ENCODE measurements around the gene FOXC1. TPM values are rescaled to one million over a fixed set of nuclear protein-coding genes. Genes with fewer than 3 reads are reported as not detected.

FOXC1 gene
- total and polyA plus RNA-seq, 2 of the 13 experiments (the other 11 are each of a cell fraction or from before 2014, with no cell fraction given): 0.44 to 0.55 TPM

DNA sequence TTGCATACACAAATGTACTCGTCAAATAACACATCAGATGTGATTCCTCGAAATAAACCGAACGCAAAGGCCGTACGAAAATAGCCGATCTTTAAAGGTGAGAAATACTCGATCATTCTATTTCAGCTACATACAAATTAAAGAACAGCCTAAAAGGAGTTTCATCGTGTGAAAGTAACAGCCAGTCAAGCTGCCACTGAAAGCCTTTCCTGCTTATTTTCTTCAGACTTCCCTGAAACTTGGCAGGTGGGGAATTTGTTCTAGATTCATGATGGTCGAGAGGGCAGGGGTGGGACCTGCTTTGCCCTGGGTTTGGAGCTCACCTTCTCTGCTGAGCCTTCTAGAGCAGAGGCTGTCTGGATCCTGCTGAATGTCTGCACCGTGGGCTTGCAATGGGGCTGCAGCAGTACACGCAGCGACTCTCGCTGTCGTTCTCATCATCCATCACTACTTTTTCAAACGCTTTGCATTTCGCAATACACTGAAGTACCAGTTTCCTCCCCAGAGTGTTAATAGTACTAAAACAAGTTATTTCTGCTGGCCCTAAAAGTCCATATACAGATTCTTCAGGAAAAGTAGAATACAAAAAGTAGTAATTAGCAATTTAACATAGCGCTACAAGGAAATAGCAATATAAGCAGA lies 16.2 kb downstream of the FOXC1 start:
- peaks cover 4 to 36% of the 10 kb centered on the region in 2 experiments for H3K36me3 ChIP-seq (replicated peaks in 1 of 2; ENCODE audit: control insufficient read depth in 1 of 2, insufficient read depth in 2 of 2, low read length in 2 of 2)
- H4K20me1 ChIP-seq (ENCODE audit: insufficient read depth, low read length): no peaks in the 10 kb centered on the region; the same call in 1 of the 2 replicates
- H3K79me2 ChIP-seq (ENCODE audit: insufficient read depth, low read length): no peaks in the 10 kb centered on the region
- POLR2A ChIA-PET: no interaction called here
- intact Hi-C loops (cut with micrococcal nuclease; ENCODE audit: unreplicated experiment): no loop called here
- DNase-seq (ENCODE audit: low spot score) (no peak), ATAC-seq (no peak), FAIRE-seq (no peak)
- in situ Hi-C loops (cut with HindIII; ENCODE audit: extremely low pct_ligation_motif_present, low pct_unique_long_range_greater_than_20kb): no loop called here
- peak; percentile 89 for TF ChIP-seq CEBPB (IDR thresholded peaks at IDR 0.05; ENCODE audit: borderline replicate concordance, low read depth, low read length)
- TF ChIP-seq SATB2 (CRISPR knock-in tag; IDR thresholded peaks at IDR 0.05): no peak
- TF ChIP-seq MAFK (conservative IDR thresholded peaks at IDR 0.05 in 1 of 2, IDR thresholded peaks at IDR 0.05 in 1 of 2; ENCODE audit: low read length in 2 of 2): peak in 1 of 2 experiments; percentile 31; a peak in 1 of 4 replicates
- H3K9me3 ChIP-seq (ENCODE audit: low read length): no peaks in the 10 kb centered on the region
- BruUV-seq (replicated peaks): no TSS peak
- CTCF ChIA-PET (ENCODE audit: low intra/inter-chr PET ratio, low total read pairs): no interaction called here
- H3K9ac ChIP-seq (ENCODE audit: insufficient read depth, low read depth, low read length): no peak overlapping the region
- H3K27ac ChIP-seq (ENCODE audit: extremely low read length, insufficient read depth, low read length): no peak overlapping the region
- no peaks in the 10 kb centered on the region for H3K4me1 ChIP-seq (ENCODE audit: insufficient read depth, low read length)
- H3K4me3 ChIP-seq (replicated peaks in 1 of 3; ENCODE audit: insufficient read depth in 1 of 3, low read depth in 2 of 3, low read length in 3 of 3): no peak overlapping the region
- no peaks in the 10 kb centered on the region for H3K27me3 ChIP-seq (ENCODE audit: control insufficient read depth in 1 of 2, insufficient read depth in 2 of 2, low read length in 2 of 2)
- no peak overlapping the region for H3K4me2 ChIP-seq (ENCODE audit: low read depth, low read length)
- WGBS (ENCODE audit: low lambda C conversion rate): 95% methylated on average over 18 of the region's 18 CpGs
- no peak overlapping the region for H2AFZ ChIP-seq (ENCODE audit: low read length)

DNA sequence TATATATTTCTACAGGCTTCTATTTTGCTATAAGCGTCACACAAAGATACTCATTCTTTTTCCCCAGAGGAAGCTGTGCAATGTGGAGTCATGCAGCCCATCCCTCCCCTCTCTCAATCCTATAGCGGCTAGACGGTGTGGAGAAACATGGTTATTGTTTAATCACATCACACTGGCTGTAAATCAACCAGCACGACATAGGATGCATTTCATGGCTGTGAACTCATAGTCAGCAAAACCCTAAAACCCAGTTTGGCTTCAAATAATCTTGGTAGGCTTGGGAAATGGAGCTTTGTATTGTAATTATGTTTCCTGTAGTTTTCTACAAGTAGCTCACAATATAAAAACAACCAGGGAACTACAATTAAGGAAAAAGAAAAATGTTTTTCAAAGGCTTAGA lies 16.8 kb downstream of the FOXC1 start:
- WGBS (ENCODE audit: low lambda C conversion rate): 88% methylated on average over 4 of the region's 4 CpGs
- ATAC-seq: no peak
- TF ChIP-seq FIP1L1 (IDR thresholded peaks at IDR 0.05; ENCODE audit: borderline replicate concordance, insufficient read depth, low read depth, low read length): no peak
- no peak for TF ChIP-seq NFKB2 (CRISPR knock-in tag; IDR thresholded peaks at IDR 0.05; ENCODE audit: borderline replicate concordance)
- TF ChIP-seq, protein P1, sequence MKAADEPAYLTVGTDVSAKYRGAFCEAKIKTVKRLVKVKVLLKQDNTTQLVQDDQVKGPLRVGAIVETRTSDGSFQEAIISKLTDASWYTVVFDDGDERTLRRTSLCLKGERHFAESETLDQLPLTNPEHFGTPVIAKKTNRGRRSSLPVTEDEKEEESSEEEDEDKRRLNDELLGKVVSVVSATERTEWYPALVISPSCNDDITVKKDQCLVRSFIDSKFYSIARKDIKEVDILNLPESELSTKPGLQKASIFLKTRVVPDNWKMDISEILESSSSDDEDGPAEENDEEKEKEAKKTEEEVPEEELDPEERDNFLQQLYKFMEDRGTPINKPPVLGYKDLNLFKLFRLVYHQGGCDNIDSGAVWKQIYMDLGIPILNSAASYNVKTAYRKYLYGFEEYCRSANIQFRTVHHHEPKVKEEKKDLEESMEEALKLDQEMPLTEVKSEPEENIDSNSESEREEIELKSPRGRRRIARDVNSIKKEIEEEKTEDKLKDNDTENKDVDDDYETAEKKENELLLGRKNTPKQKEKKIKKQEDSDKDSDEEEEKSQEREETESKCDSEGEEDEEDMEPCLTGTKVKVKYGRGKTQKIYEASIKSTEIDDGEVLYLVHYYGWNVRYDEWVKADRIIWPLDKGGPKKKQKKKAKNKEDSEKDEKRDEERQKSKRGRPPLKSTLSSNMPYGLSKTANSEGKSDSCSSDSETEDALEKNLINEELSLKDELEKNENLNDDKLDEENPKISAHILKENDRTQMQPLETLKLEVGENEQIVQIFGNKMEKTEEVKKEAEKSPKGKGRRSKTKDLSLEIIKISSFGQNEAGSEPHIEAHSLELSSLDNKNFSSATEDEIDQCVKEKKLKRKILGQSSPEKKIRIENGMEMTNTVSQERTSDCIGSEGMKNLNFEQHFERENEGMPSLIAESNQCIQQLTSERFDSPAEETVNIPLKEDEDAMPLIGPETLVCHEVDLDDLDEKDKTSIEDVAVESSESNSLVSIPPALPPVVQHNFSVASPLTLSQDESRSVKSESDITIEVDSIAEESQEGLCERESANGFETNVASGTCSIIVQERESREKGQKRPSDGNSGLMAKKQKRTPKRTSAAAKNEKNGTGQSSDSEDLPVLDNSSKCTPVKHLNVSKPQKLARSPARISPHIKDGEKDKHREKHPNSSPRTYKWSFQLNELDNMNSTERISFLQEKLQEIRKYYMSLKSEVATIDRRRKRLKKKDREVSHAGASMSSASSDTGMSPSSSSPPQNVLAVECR (CRISPR knock-in tag; IDR thresholded peaks at IDR 0.05; ENCODE audit: borderline replicate concordance): no peak
- TF ChIP-seq MEF2D (CRISPR knock-in tag; IDR thresholded peaks at IDR 0.05): no peak
- TF ChIP-seq, protein P2, sequence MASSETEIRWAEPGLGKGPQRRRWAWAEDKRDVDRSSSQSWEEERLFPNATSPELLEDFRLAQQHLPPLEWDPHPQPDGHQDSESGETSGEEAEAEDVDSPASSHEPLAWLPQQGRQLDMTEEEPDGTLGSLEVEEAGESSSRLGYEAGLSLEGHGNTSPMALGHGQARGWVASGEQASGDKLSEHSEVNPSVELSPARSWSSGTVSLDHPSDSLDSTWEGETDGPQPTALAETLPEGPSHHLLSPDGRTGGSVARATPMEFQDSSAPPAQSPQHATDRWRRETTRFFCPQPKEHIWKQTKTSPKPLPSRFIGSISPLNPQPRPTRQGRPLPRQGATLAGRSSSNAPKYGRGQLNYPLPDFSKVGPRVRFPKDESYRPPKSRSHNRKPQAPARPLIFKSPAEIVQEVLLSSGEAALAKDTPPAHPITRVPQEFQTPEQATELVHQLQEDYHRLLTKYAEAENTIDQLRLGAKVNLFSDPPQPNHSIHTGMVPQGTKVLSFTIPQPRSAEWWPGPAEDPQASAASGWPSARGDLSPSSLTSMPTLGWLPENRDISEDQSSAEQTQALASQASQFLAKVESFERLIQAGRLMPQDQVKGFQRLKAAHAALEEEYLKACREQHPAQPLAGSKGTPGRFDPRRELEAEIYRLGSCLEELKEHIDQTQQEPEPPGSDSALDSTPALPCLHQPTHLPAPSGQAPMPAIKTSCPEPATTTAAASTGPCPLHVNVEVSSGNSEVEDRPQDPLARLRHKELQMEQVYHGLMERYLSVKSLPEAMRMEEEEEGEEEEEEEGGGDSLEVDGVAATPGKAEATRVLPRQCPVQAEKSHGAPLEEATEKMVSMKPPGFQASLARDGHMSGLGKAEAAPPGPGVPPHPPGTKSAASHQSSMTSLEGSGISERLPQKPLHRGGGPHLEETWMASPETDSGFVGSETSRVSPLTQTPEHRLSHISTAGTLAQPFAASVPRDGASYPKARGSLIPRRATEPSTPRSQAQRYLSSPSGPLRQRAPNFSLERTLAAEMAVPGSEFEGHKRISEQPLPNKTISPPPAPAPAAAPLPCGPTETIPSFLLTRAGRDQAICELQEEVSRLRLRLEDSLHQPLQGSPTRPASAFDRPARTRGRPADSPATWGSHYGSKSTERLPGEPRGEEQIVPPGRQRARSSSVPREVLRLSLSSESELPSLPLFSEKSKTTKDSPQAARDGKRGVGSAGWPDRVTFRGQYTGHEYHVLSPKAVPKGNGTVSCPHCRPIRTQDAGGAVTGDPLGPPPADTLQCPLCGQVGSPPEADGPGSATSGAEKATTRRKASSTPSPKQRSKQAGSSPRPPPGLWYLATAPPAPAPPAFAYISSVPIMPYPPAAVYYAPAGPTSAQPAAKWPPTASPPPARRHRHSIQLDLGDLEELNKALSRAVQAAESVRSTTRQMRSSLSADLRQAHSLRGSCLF (CRISPR knock-in tag; IDR thresholded peaks at IDR 0.05; ENCODE audit: borderline replicate concordance): no peak

More for the DNA sequence above, 16.8 kb downstream of the FOXC1 start:
- DNase-seq (ENCODE audit: low spot score): no peak
- Histone ChIP-seq H3K36me3 (replicated peaks in 1 of 2; ENCODE audit: control insufficient read depth in 1 of 2, insufficient read depth in 2 of 2, low read length in 2 of 2) (peaks cover 4 to 30% of the 10 kb centered on the region in 2 experiments), H4K20me1 (ENCODE audit: insufficient read depth, low read length) (no peaks in the 10 kb centered on the region; the same call in 1 of the 2 replicates), H3K79me2 (ENCODE audit: insufficient read depth, low read length) (no peaks in the 10 kb centered on the region), H3K4me3 (replicated peaks in 1 of 3; ENCODE audit: insufficient read depth in 1 of 3, low read depth in 2 of 3, low read length in 3 of 3) (no peak overlapping the region), H3K27ac (ENCODE audit: extremely low read length, insufficient read depth, low read length) (no peak overlapping the region), H3K27me3 (ENCODE audit: control insufficient read depth in 1 of 2, insufficient read depth in 2 of 2, low read length in 2 of 2) (no peaks in the 10 kb centered on the region), H2AFZ (ENCODE audit: low read length) (no peak overlapping the region), H3K9me3 (ENCODE audit: low read length) (no peaks in the 10 kb centered on the region), H3K4me2 (ENCODE audit: low read depth, low read length) (no peak overlapping the region), H3K9ac (ENCODE audit: insufficient read depth, low read depth, low read length) (no peak overlapping the region), H3K4me1 (ENCODE audit: insufficient read depth, low read length) (no peaks in the 10 kb centered on the region)
- BruUV-seq (replicated peaks): no TSS peak
- ChIA-PET CTCF (ENCODE audit: low intra/inter-chr PET ratio, low total read pairs) (no interaction called here), POLR2A (no interaction called here)
- in situ Hi-C loops (cut with HindIII; ENCODE audit: extremely low pct_ligation_motif_present, low pct_unique_long_range_greater_than_20kb): no loop called here
- intact Hi-C loops (cut with micrococcal nuclease; ENCODE audit: unreplicated experiment): no loop called here
- no peak for FAIRE-seq

Measured in HepG2 (cell line).